A673 (cell line): ENCODE results near the gene MCM3AP.

Source experiments
- EZH2 ChIP-seq: fragments of 200-600 bp; sonication (generic); IDR thresholded peaks from 2 replicates; pipeline ENCODE4 v1.6.1; 2017; ENCODE audit warnings: borderline replicate concordance, low read depth, mild to moderate bottlenecking, mixed read lengths, antibody characterized with exemption, low read length; ENCODE audit not compliant: poor library complexity, severe bottlenecking
- TF ChIP-seq, protein P1 (sequence below): fragments of 300-800, 200-600 bp; sonication (generic); conservative IDR thresholded peaks from 2 replicates; pipeline ENCODE4 v1.5.1; 2017; ENCODE audit warnings: low read depth, mild to moderate bottlenecking, antibody characterized with exemption, low read length, moderate library complexity, mixed read lengths

DNA sequence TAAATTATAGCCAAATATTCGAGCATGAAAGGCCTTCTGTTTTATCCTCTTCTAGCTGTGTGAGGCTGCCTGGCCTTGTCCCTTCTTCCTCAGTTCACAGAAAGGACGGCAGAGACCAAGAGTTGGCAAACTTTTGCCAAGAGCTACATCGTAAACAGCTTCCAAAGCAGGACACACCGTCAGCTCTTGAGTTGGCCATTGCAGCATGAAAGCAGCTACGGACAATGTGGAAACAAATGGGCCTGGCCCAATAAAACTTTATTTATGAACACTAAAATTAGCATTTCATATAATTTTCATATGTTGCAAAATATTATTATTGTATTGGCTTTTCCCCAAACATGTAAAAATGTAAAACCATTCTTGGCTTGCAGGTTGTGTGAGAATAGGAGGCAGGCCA is 27.5 kb upstream of the MCM3AP start:
- no peak for TF ChIP-seq EZH2
- TF ChIP-seq, protein P1, sequence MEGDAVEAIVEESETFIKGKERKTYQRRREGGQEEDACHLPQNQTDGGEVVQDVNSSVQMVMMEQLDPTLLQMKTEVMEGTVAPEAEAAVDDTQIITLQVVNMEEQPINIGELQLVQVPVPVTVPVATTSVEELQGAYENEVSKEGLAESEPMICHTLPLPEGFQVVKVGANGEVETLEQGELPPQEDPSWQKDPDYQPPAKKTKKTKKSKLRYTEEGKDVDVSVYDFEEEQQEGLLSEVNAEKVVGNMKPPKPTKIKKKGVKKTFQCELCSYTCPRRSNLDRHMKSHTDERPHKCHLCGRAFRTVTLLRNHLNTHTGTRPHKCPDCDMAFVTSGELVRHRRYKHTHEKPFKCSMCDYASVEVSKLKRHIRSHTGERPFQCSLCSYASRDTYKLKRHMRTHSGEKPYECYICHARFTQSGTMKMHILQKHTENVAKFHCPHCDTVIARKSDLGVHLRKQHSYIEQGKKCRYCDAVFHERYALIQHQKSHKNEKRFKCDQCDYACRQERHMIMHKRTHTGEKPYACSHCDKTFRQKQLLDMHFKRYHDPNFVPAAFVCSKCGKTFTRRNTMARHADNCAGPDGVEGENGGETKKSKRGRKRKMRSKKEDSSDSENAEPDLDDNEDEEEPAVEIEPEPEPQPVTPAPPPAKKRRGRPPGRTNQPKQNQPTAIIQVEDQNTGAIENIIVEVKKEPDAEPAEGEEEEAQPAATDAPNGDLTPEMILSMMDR: no peak
